GM23338 (cell line): ENCODE results near the gene BPNT1.

Experiments
- CTCF ChIP-seq, 2 experiments: fragments of 200-600 bp in 1 of 2; sonication (generic) in 1 of 2; conservative IDR thresholded peaks; 2 replicates each; pipeline versions ENCODE4 v1.5.1 to v1.6.1; 2016 to 2017; ENCODE audit warnings: antibody characterized with exemption in 2 of 2, low read depth in 2 of 2, mild to moderate bottlenecking in 2 of 2, moderate library complexity in 1 of 2
- EZH2 ChIP-seq: fragments of 200-600 bp; sonication (generic); IDR thresholded peaks from one replicate; pipeline ENCODE4 v1.8.0; 2017; ENCODE audit warnings: antibody characterized with exemption, mild to moderate bottlenecking, low read depth; ENCODE audit not compliant: unreplicated experiment
- EZH2phosphoT487 ChIP-seq: fragments of 200-600 bp; sonication (generic); IDR thresholded peaks from one replicate; pipeline ENCODE4 v1.8.1; 2018; ENCODE audit warnings: antibody characterized with exemption; ENCODE audit not compliant: unreplicated experiment
- POLR2AphosphoS5 ChIP-seq: IDR thresholded peaks from 2 replicates; pipeline ENCODE4 v1.6.1; 2016; ENCODE audit warnings: antibody characterized with exemption, low read depth
- REST ChIP-seq: IDR thresholded peaks from one replicate; pipeline ENCODE4 v1.6.1; 2018; ENCODE audit warnings: antibody characterized with exemption; ENCODE audit not compliant: unreplicated experiment
- ZNF114 ChIP-seq: fragments of 250-450 bp; sonication (Bioruptor Pico); IDR thresholded peaks from 2 replicates; pipeline ENCODE4 v1.5.0; 2020; ENCODE audit warnings: mild to moderate bottlenecking, moderate library complexity

- no peak for TF ChIP-seq CTCF (conservative IDR thresholded peaks at IDR 0.05; ENCODE audit: low read depth in 2 of 2)
- TF ChIP-seq REST = no peak
- TF ChIP-seq EZH2 = no peak
- TF ChIP-seq POLR2AphosphoS5 = no peak
- no peak for TF ChIP-seq ZNF114 (CRISPR knock-in tag)
- no peak for TF ChIP-seq EZH2phosphoT487
Observed at GRCh38 chr1:220028346-220028895, 61.2 kb downstream of the BPNT1 start.
